Measurements from ENCODE around the gene POLD3.

GRCh38 chr11:74571062-74571399 is 21.4 kb upstream of the POLD3 start:
- no peak for TF ChIP-seq POLR2A (IDR thresholded peaks at IDR 0.05)
- TF ChIP-seq, protein P1, sequence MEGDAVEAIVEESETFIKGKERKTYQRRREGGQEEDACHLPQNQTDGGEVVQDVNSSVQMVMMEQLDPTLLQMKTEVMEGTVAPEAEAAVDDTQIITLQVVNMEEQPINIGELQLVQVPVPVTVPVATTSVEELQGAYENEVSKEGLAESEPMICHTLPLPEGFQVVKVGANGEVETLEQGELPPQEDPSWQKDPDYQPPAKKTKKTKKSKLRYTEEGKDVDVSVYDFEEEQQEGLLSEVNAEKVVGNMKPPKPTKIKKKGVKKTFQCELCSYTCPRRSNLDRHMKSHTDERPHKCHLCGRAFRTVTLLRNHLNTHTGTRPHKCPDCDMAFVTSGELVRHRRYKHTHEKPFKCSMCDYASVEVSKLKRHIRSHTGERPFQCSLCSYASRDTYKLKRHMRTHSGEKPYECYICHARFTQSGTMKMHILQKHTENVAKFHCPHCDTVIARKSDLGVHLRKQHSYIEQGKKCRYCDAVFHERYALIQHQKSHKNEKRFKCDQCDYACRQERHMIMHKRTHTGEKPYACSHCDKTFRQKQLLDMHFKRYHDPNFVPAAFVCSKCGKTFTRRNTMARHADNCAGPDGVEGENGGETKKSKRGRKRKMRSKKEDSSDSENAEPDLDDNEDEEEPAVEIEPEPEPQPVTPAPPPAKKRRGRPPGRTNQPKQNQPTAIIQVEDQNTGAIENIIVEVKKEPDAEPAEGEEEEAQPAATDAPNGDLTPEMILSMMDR (IDR thresholded peaks at IDR 0.05): no peak

Data from Peyer's patch (tissue), 4 donors.